ENCODE measurements around the gene TSPAN14.

GRCh38 chr10:80518807-80519360 is 64.8 kb downstream of the TSPAN14 start:
- TF ChIP-seq CENPX (CRISPR knock-in tag; IDR thresholded peaks at IDR 0.05) (no peak), CTCF (CRISPR knock-in tag; IDR thresholded peaks at IDR 0.05) (no peak), ZNF274 (CRISPR knock-in tag; IDR thresholded peaks at IDR 0.05) (no peak), ZNF629 (CRISPR knock-in tag; conservative IDR thresholded peaks at IDR 0.05) (no peak)
